Erythroblast (primary cell): ENCODE results near the gene VAV3.

Experiments used
- DNase-seq, 2 experiments: peaks; one replicate each; lab custom pipeline; 2025; lab: John Stamatoyannopoulos, UW
- GATA1 ChIP-seq: IDR thresholded peaks from 2 replicates; pipeline ENCODE4 v1.6.1; 2011; ENCODE audit warnings: low read depth, mild to moderate bottlenecking, control low read depth, low read length, moderate library complexity
- POLR2A ChIP-seq: IDR thresholded peaks from 2 replicates; pipeline ENCODE4 v1.6.1; 2011; ENCODE audit warnings: mild to moderate bottlenecking, low read length

Gene VAV3

GRCh38 chr1:107680579-107680985, 284.4 kb downstream of the VAV3 start:
- no peak for DNase-seq
- no peak for TF ChIP-seq POLR2A
- no peak for TF ChIP-seq GATA1

- no peak for DNase-seq
- TF ChIP-seq GATA1 (no peak), POLR2A (no peak)
Observed at GRCh38 chr1:107679411-107679953, 285.5 kb downstream of the VAV3 start.

- no peak for DNase-seq
- TF ChIP-seq POLR2A (no peak), GATA1 (no peak)
Observed at GRCh38 chr1:107678993-107679392, 286.0 kb downstream of the VAV3 start.

- TF ChIP-seq POLR2A, result no peak
- TF ChIP-seq GATA1, result no peak
- DNase-seq, result no peak
Observed at GRCh38 chr1:107677697-107678096, 287.3 kb downstream of the VAV3 start.

GRCh38 chr1:107674486-107674885, 290.5 kb downstream of the VAV3 start:
- TF ChIP-seq POLR2A (no peak), GATA1 (no peak)

GRCh38 chr1:107673006-107673405, 292.0 kb downstream of the VAV3 start:
- TF ChIP-seq GATA1, result no peak
- no peak for TF ChIP-seq POLR2A
- no peak for DNase-seq

More at GRCh38 chr1:107674486-107674885, 290.5 kb downstream of the VAV3 start:
- DNase-seq, result no peak

GRCh38 chr1:107670397-107671040, 294.5 kb downstream of the VAV3 start:
- no peak for DNase-seq
- TF ChIP-seq POLR2A, result no peak
- TF ChIP-seq GATA1, result no peak

- TF ChIP-seq GATA1 (no peak), POLR2A (no peak)
- DNase-seq, result no peak
Observed at GRCh38 chr1:107669996-107670395, 295.0 kb downstream of the VAV3 start.

GRCh38 chr1:107668762-107669161, 296.2 kb downstream of the VAV3 start:
- TF ChIP-seq GATA1 (no peak), POLR2A (no peak)
- no peak for DNase-seq

- DNase-seq, result no peak
- TF ChIP-seq GATA1 (no peak), POLR2A (no peak)
Observed at GRCh38 chr1:107666493-107666892, 298.5 kb downstream of the VAV3 start.

- DNase-seq, result no peak
- TF ChIP-seq POLR2A (no peak), GATA1 (no peak)
Observed at GRCh38 chr1:107664982-107665925, 299.7 kb downstream of the VAV3 start.

- no peak for DNase-seq
- TF ChIP-seq GATA1 (no peak), POLR2A (no peak)
Observed at GRCh38 chr1:107662971-107663370, 302.0 kb downstream of the VAV3 start.

- DNase-seq, result no peak
- TF ChIP-seq GATA1 (no peak), POLR2A (no peak)
Observed at GRCh38 chr1:107661158-107661557, 303.8 kb downstream of the VAV3 start.

- no peak for DNase-seq
- TF ChIP-seq POLR2A (no peak), GATA1 (no peak)
Observed at GRCh38 chr1:107659961-107660360, 305.0 kb downstream of the VAV3 start.
